PC-9 (cell line): Measurements from ENCODE around the gene PRRC1. TPM values are rescaled to one million over a fixed set of nuclear protein-coding genes. Genes with fewer than 3 reads are reported as not detected.

Source experiments
- BruUV-seq: library from RNA; stranded (reverse); fragments of 400-500 nt; replicated peaks from 2 replicates; lab custom pipeline; 2021; lab: Mats Ljungman, UMichigan
- CTCF ChIA-PET: fragments of 300-600 bp; sonication (Branson Sonifier 250); formaldehyde crosslinking; loops from one replicate; lab custom pipeline; 2022; ENCODE audit warnings: antibody characterized with exemption; lab: Charles Lee
- POLR2A ChIA-PET: fragments of 300-600 bp; sonication (Branson Sonifier 250); formaldehyde crosslinking; loops from one replicate; lab custom pipeline; 2022; ENCODE audit warnings: antibody characterized with exemption; ENCODE audit not compliant: unreplicated experiment; lab: Charles Lee
- DNase-seq, 2 experiments: peaks; one replicate each; pipeline versions ENCODE4 v3.0.0 to v3.0.0-alpha.2; 2015 to 2022; ENCODE audit warnings: mixed read lengths in 1 of 2
- H2AFZ ChIP-seq: fragments of 200-600 bp; sonication (generic); 2 replicates; pipeline ENCODE4 v1.8.1; 2017; ENCODE audit warnings: antibody characterized with exemption
- H3F3A ChIP-seq: fragments of 200-600 bp; sonication (generic); 2 replicates; pipeline ENCODE4 v1.8.1; 2017; ENCODE audit warnings: antibody characterized with exemption, mild to moderate bottlenecking, low read depth; ENCODE audit not compliant: insufficient read depth
- H3K27ac ChIP-seq: fragments of 200-600 bp; sonication (generic); 2 replicates; pipeline ENCODE4 v1.6.1; 2016; ENCODE audit warnings: mixed run types
- H3K27me3 ChIP-seq: fragments of 200-600 bp; sonication (generic); 2 replicates; pipeline ENCODE4 v1.6.1; 2016; ENCODE audit warnings: low read depth, mixed run types; ENCODE audit not compliant: insufficient read depth
- H3K36me3 ChIP-seq: fragments of 200-600 bp; sonication (generic); 2 replicates; pipeline ENCODE4 v1.6.1; 2016; ENCODE audit warnings: low read depth, mixed run types
- H3K4me1 ChIP-seq: fragments of 200-600 bp; sonication (generic); replicated peaks from 2 replicates; pipeline ENCODE4 v1.6.1; 2016; ENCODE audit warnings: mixed run types; ENCODE audit not compliant: insufficient read depth
- H3K4me2 ChIP-seq: fragments of 200-600 bp; sonication (generic); 2 replicates; pipeline ENCODE4 v1.6.1; 2017; ENCODE audit warnings: mixed run types
- H3K4me3 ChIP-seq: fragments of 200-600 bp; sonication (generic); 2 replicates; pipeline ENCODE4 v1.6.1; 2016; ENCODE audit warnings: mixed run types
- H3K79me2 ChIP-seq: fragments of 200-600 bp; sonication (generic); 2 replicates; pipeline ENCODE4 v1.6.1; 2017; ENCODE audit warnings: low read depth, mixed run types
- H3K9me2 ChIP-seq: fragments of 200-600 bp; sonication (generic); 2 replicates; pipeline ENCODE4 v1.8.1; 2017; ENCODE audit warnings: mild to moderate bottlenecking; ENCODE audit not compliant: insufficient read depth
- H3K9me3 ChIP-seq: fragments of 200-600 bp; sonication (generic); 2 replicates; pipeline ENCODE4 v1.8.1; 2016; ENCODE audit warnings: low read depth; ENCODE audit not compliant: insufficient read depth
- H4K20me1 ChIP-seq: fragments of 200-600 bp; sonication (generic); 2 replicates; pipeline ENCODE4 v1.8.1; 2017; ENCODE audit not compliant: insufficient read depth
- CTCF ChIP-seq: fragments of 200-600 bp; sonication (generic); conservative IDR thresholded peaks from 2 replicates; pipeline ENCODE4 v1.6.1; 2017; ENCODE audit warnings: mixed run types, antibody characterized with exemption, mild to moderate bottlenecking, moderate library complexity
- EZH2 ChIP-seq: fragments of 200-600 bp; sonication (generic); IDR thresholded peaks from 2 replicates; pipeline ENCODE4 v1.8.0; 2017; ENCODE audit warnings: antibody characterized with exemption, low read depth
- intact Hi-C: fragments of 100-400 bp; cut with micrococcal nuclease; formaldehyde crosslinking; loops from one replicate; pipeline ENCODE4 v1.10.0; 2022; ENCODE audit not compliant: unreplicated experiment
- total RNA-seq: library from RNA; stranded (reverse); gene quantifications from 2 replicates; pipeline ENCODE4 v1.2.3, GENCODE V29; 2021

The PRRC1 gene
- total RNA-seq, 1 experiment from 2014 or later, result 43.7 TPM

DNA sequence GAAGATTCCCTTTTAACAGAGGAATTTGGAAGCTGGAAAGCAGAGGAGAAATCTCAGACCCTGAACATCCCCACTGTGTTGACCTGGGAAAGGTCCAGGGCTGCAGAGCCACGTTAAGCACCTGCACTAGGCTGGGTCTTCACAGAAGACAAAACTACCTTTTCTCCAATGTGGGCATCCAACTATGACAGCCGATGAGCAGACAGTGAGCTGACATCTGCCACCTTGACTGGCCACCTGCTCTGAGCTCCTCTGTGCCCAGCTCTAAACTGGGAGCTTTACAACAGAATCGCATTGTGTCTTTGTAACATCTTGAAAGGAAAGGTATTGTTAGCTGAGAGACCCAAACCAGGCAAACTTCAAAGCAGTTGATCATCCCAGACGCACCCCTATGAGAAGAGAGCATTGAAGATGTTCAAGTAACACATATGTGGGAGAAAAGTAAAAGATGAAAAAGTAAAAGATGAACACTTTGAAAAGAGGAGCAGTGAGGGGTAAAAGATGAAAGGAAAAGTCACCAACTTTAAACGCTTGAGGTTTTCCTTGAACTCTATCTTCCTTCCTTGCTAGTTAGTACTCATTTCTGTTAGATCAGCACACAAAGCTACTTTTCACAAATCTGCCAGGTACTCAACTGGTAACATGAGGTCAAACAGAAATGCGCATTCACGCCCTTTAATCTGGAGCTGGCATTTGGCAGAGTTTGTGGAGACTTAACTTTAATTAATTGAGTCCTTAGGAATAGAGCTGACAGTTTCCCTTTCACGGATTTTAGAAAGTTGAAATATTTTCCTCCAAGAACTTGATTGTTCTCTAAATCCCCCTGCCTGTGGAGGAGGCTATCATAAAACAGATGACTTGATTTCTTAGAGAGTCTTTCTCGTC is 78.3 kb downstream of the PRRC1 start:
- no peak for DNase-seq
- intact Hi-C loops, result no loop called here
- Histone ChIP-seq H3K4me1 (no peaks in the 10 kb centered on the region), H3K9me3 (no peaks in the 10 kb centered on the region), H3K27me3 (no peaks in the 10 kb centered on the region), H3K9me2 (no peaks in the 10 kb centered on the region), H4K20me1 (no peaks in the 10 kb centered on the region), H3K79me2 (no peaks in the 10 kb centered on the region), H3K4me3 (no peak overlapping the region), H3K36me3 (no peaks in the 10 kb centered on the region), H3K4me2 (no peak overlapping the region), H3F3A (no peaks in the 10 kb centered on the region), H3K27ac (no peak overlapping the region), H2AFZ (no peak overlapping the region)
- POLR2A ChIA-PET, result no interaction called here
- no TSS peak for BruUV-seq
- TF ChIP-seq EZH2 (no peak), CTCF (no peak)
- CTCF ChIA-PET, result no interaction called here

DNA sequence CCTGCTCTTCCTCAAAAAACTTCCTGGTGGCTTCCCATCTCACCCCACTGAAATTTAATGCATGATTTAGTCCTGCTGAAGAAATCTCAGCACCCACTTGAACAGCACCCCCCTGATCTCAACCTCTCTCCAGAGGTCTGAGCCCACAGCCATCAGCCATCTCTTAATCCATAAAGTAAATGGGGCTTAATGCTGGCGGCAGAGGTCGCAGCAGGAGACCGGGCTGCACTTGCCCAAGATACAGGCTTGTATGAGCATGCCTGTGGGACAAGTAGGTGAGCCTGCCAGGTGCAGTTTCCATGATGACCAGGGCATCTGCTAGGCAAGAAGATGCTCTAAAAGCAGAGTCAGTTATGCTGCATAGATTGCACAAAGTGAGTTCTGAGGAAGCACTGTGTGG is 79.1 kb downstream of the PRRC1 start:
- Histone ChIP-seq H3K36me3 (no peaks in the 10 kb centered on the region), H3F3A (no peaks in the 10 kb centered on the region), H3K4me1 (no peaks in the 10 kb centered on the region), H3K27me3 (no peaks in the 10 kb centered on the region), H3K9me2 (no peaks in the 10 kb centered on the region), H3K4me2 (no peak overlapping the region), H3K4me3 (no peak overlapping the region), H3K27ac (no peak overlapping the region), H4K20me1 (no peaks in the 10 kb centered on the region), H3K79me2 (no peaks in the 10 kb centered on the region), H3K9me3 (no peaks in the 10 kb centered on the region), H2AFZ (no peak overlapping the region)
- no peak for DNase-seq
- TF ChIP-seq CTCF (no peak), EZH2 (no peak)
- intact Hi-C loops, result no loop called here
- CTCF ChIA-PET, result no interaction called here
- POLR2A ChIA-PET, result no interaction called here
- BruUV-seq, result no TSS peak

DNA sequence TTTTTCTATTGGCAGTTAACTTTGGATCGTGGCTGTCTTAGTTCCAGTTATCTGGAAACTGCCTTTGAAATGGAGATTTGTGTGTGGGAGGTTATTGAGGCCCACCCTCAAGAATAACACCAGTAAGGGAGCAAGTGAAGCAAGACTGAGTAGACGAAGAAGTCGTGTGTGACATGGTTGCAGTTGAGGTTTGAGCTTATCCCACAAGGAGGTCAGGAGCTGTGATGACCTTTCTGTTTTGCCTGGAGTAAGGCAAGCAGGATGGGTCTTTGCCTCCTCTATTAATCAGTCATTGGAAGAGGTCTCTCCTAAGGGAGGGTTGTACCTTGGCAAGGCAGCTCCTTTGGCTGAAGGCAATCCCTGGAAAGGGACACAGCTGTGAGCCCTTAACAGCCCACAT is 81.9 kb downstream of the PRRC1 start:
- no TSS peak for BruUV-seq

More for the DNA sequence above, 81.9 kb downstream of the PRRC1 start:
- H3K4me1 ChIP-seq, result no peaks in the 10 kb centered on the region
- POLR2A ChIA-PET, result no interaction called here
- H3K9me2 ChIP-seq, result no peaks in the 10 kb centered on the region
- no peak for TF ChIP-seq CTCF
- no peak for TF ChIP-seq EZH2
- intact Hi-C loops, result no loop called here
- H3K4me2 ChIP-seq, result no peak overlapping the region
- H3K27me3 ChIP-seq, result no peaks in the 10 kb centered on the region
- H3K4me3 ChIP-seq, result no peak overlapping the region
- no peak overlapping the region for H2AFZ ChIP-seq
- no peak overlapping the region for H3K27ac ChIP-seq
- CTCF ChIA-PET, result no interaction called here
- no peaks in the 10 kb centered on the region for H3F3A ChIP-seq
- H4K20me1 ChIP-seq, result no peaks in the 10 kb centered on the region
- H3K79me2 ChIP-seq, result no peaks in the 10 kb centered on the region
- H3K9me3 ChIP-seq, result no peaks in the 10 kb centered on the region
- no peaks in the 10 kb centered on the region for H3K36me3 ChIP-seq
- DNase-seq, result no peak
